K562 (cell line): ENCODE results near the gene PHF20. TPM values are rescaled to one million over a fixed set of nuclear protein-coding genes. Genes with fewer than 3 reads are reported as not detected.
A peak's percentile ranks its signal among the peaks of the same experiment; 100 is the strongest.

Source experiments
- BCL6 ChIP-seq: fragments of 250-450 bp; sonication (Bioruptor Pico); IDR thresholded peaks from 2 replicates; pipeline ENCODE4 v1.4.0; 2020
- BRD4 ChIP-seq: fragments of 200-600 bp; sonication (generic); IDR thresholded peaks from 2 replicates; pipeline ENCODE4 v1.6.1; 2017; ENCODE audit warnings: inconsistent platforms
- EHMT2 ChIP-seq: fragments of 450-650 bp; IDR thresholded peaks from 2 replicates; pipeline ENCODE4 v1.6.1; 2018; ENCODE audit warnings: antibody characterized with exemption
- ETV6 ChIP-seq, 3 experiments: fragments of 150-350 bp in 1 of 3; sonication (generic) in 1 of 3; formaldehyde crosslinking in 1 of 3; IDR thresholded peaks; 2 replicates each; pipeline versions ENCODE4 v1.6.1 to v1.8.0; 2014 to 2022; ENCODE audit warnings: borderline replicate concordance in 2 of 3, low read depth in 2 of 3, antibody characterized with exemption in 1 of 3, low read length in 1 of 3, mild to moderate bottlenecking in 1 of 3, missing genetic modification reagents in 1 of 3
- MXI1 ChIP-seq: IDR thresholded peaks from 2 replicates; pipeline ENCODE4 v1.6.1; 2011; ENCODE audit warnings: low read depth, mild to moderate bottlenecking, improper control_type of control experiment, low read length
- NR1H2 ChIP-seq: sonication (generic); formaldehyde crosslinking; IDR thresholded peaks from 2 replicates; pipeline ENCODE4 v1.4.0; 2020; ENCODE audit warnings: mild to moderate bottlenecking, missing genetic modification reagents
- RBFOX2 ChIP-seq: fragments of 200-400 bp; formaldehyde crosslinking; IDR thresholded peaks from 2 replicates; pipeline ENCODE4 v1.6.1; 2017; ENCODE audit warnings: low read depth, mild to moderate bottlenecking, low read length, moderate library complexity
- SAFB ChIP-seq: fragments of 200-400 bp; formaldehyde crosslinking; IDR thresholded peaks from 2 replicates; pipeline ENCODE4 v1.6.1; 2017; ENCODE audit warnings: low read depth, low read length, borderline replicate concordance
- SP2 ChIP-seq: IDR thresholded peaks from 2 replicates; pipeline ENCODE4 v1.6.1; 2011; ENCODE audit warnings: mild to moderate bottlenecking, low read depth, low read length, moderate library complexity; ENCODE audit not compliant: poor library complexity, severe bottlenecking; ENCODE audit errors: extremely low read depth
- ZBTB7A ChIP-seq: IDR thresholded peaks from 2 replicates; pipeline ENCODE4 v1.6.1; 2011; ENCODE audit warnings: low read depth, mild to moderate bottlenecking, low read length, moderate library complexity, borderline replicate concordance; ENCODE audit not compliant: control insufficient read depth
- ZNF175 ChIP-seq: fragments of 200-800 bp; sonication (Bioruptor generic); IDR thresholded peaks from 2 replicates; pipeline ENCODE4 v1.6.1; 2016; ENCODE audit warnings: low read depth, mild to moderate bottlenecking, missing genetic modification characterization, missing compliant biosample characterization
- ZNF561 ChIP-seq: fragments of 450-650 bp; formaldehyde crosslinking; conservative IDR thresholded peaks from 2 replicates; pipeline ENCODE4 v1.4.0; 2020; ENCODE audit warnings: mild to moderate bottlenecking, moderate library complexity
- ZNF589 ChIP-seq: fragments of 200-800 bp; sonication (Bioruptor generic); IDR thresholded peaks from 2 replicates; pipeline ENCODE4 v1.6.1; 2016; ENCODE audit warnings: low read depth, missing genetic modification characterization, missing compliant biosample characterization
- polyA plus RNA-seq, 8 experiments: library from polyadenylated mRNA; depleted of rRNA in 4 of 8; stranded (reverse) in 5 of 8; unstranded in 3 of 8; fragments of >200 nt; fragmentation: Nextera tagmentation in 2 of 8; fragmentation: Illumina TruSeq in 1 of 8; extraction: Ambion mirVana in 2 of 8; extraction: Trizol in 1 of 8; gene quantifications; 2 replicates each; pipeline versions ENCODE4 v1.2.1 to v1.2.3, GENCODE V29; 2011 to 2014; ENCODE audit warnings: inconsistent platforms in 1 of 8, missing spikeins in 1 of 8
- total RNA-seq, 7 experiments: library from RNA; depleted of rRNA in 6 of 7; stranded (reverse); fragments of >200 nt in 6 of 7; fragmentation: Illumina TruSeq in 2 of 7; extraction: Trizol in 2 of 7; gene quantifications; 2 replicates each; pipeline versions ENCODE4 v1.2.1 to v1.2.3, GENCODE V29; 2011 to 2021; ENCODE audit warnings: low replicate concordance in 1 of 7
- TF ChIP-seq, protein P1 (sequence below): sonication (generic); formaldehyde crosslinking; IDR thresholded peaks from 2 replicates; pipeline ENCODE4 v1.9.0; 2022; ENCODE audit warnings: mild to moderate bottlenecking, missing genetic modification reagents
- TF ChIP-seq, protein P2 (sequence below): IDR thresholded peaks from 2 replicates; pipeline ENCODE4 v1.6.1; 2011; ENCODE audit not compliant: insufficient read length; ENCODE audit errors: extremely low read depth
- TF ChIP-seq, protein P3 (sequence below), 2 experiments: fragments of 450-650 bp in 1 of 2; sonication (generic) in 1 of 2; formaldehyde crosslinking in 1 of 2; IDR thresholded peaks in 1 of 2; conservative IDR thresholded peaks in 1 of 2; 2 replicates each; pipeline versions ENCODE4 v1.6.1 to v1.8.1; 2016 to 2023; ENCODE audit warnings: mild to moderate bottlenecking in 2 of 2, moderate library complexity in 2 of 2, inconsistent platforms in 1 of 2, missing genetic modification reagents in 1 of 2
- TF ChIP-seq, protein P4 (sequence below): fragments of 150-350 bp; conservative IDR thresholded peaks from 2 replicates; pipeline ENCODE4 v1.6.1; 2014; ENCODE audit warnings: low read length
- TF ChIP-seq, protein P5 (sequence below): IDR thresholded peaks from 2 replicates; pipeline ENCODE4 v1.6.1; 2012; ENCODE audit warnings: low read depth, low read length, improper control_type of control experiment, borderline replicate concordance

Gene PHF20
- total and polyA plus RNA-seq, 9 of the 15 experiments (the other 6 are each of a cell fraction or from before 2014, with no cell fraction given), result 49.9 to 196 (median 70.7) TPM

DNA sequence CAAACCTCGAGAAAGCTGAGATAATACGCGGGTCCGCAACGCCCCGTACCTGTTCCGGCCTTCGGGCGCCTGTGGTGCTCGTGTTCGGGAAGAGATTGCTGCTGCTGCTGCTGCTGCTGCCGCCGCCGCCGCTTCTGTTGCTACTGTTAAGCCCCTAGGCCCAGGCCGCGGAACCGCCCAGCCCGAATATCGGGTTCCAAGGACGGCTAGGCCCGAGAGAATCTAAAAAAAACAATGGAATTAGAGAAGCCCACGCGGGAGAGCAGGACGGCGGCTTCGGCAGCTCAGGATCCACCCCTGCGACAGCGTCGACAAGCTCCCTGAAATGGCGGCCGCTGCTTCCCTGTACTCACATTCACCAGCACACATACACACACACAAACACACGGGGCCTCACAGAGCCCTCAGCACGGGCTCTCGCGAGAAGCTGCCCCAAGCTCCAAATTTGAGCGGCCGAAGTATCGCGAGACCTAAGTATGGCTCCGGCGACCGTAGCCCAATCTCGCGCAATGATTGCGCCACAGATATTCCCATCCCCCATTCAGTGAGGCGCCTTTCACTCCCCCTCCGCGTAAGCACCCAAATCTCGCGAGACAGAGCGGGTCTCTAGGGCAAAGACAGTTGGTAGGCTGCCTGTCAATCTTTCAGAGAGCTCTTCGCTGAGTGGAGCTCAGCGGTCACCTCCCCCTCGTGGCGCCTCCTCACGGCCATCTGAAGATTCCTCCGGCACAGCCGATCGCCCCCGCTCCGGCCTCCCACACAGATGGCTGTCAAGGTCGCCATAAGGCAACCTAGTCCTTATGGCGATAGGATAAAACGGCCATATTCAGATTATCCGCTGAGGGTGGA, 29.7 kb upstream of the PHF20 start, which contains the start of gene RBM39 (continued):
- TF ChIP-seq, protein P1, sequence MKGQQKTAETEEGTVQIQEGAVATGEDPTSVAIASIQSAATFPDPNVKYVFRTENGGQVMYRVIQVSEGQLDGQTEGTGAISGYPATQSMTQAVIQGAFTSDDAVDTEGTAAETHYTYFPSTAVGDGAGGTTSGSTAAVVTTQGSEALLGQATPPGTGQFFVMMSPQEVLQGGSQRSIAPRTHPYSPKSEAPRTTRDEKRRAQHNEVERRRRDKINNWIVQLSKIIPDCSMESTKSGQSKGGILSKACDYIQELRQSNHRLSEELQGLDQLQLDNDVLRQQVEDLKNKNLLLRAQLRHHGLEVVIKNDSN (CRISPR knock-in tag), result peak; percentile 66
- 0 out of 4 replicates have a peak, but pooled peaks of 1 of the 2 experiments have one; percentile 16 for TF ChIP-seq ETV6 (IDR thresholded peaks at IDR 0.05; ENCODE audit: borderline replicate concordance in 1 of 2, low read depth in 2 of 2, low read length in 1 of 2)
- no peak for TF ChIP-seq ETV6 (CRISPR knock-in tag; IDR thresholded peaks at IDR 0.05; ENCODE audit: borderline replicate concordance)
- TF ChIP-seq, protein P2, sequence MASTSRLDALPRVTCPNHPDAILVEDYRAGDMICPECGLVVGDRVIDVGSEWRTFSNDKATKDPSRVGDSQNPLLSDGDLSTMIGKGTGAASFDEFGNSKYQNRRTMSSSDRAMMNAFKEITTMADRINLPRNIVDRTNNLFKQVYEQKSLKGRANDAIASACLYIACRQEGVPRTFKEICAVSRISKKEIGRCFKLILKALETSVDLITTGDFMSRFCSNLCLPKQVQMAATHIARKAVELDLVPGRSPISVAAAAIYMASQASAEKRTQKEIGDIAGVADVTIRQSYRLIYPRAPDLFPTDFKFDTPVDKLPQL, result peak; percentile 44
- no peak for TF ChIP-seq EHMT2
- TF ChIP-seq NR1H2, result no peak
- peak; percentile 71; the same call in 1 of the 2 replicates for TF ChIP-seq ZNF175 (CRISPR knock-in tag)
- peak; percentile 97 for TF ChIP-seq RBFOX2
- TF ChIP-seq, protein P3, sequence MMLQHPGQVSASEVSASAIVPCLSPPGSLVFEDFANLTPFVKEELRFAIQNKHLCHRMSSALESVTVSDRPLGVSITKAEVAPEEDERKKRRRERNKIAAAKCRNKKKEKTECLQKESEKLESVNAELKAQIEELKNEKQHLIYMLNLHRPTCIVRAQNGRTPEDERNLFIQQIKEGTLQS (IDR thresholded peaks at IDR 0.05), result peak; percentile 87
- TF ChIP-seq, protein P3 (CRISPR knock-in tag; conservative IDR thresholded peaks at IDR 0.05), result no peak; the same call in 1 of the 2 replicates
- TF ChIP-seq ZBTB7A, result 0 out of 2 replicates have a peak, but pooled peaks have one; percentile 27
- no peak for TF ChIP-seq ZNF561 (CRISPR knock-in tag)
- no peak for TF ChIP-seq BCL6
- TF ChIP-seq ZNF589 (CRISPR knock-in tag), result no peak; the same call in 1 of the 2 replicates
- TF ChIP-seq BRD4, result peak; percentile 99
- TF ChIP-seq, protein P4, sequence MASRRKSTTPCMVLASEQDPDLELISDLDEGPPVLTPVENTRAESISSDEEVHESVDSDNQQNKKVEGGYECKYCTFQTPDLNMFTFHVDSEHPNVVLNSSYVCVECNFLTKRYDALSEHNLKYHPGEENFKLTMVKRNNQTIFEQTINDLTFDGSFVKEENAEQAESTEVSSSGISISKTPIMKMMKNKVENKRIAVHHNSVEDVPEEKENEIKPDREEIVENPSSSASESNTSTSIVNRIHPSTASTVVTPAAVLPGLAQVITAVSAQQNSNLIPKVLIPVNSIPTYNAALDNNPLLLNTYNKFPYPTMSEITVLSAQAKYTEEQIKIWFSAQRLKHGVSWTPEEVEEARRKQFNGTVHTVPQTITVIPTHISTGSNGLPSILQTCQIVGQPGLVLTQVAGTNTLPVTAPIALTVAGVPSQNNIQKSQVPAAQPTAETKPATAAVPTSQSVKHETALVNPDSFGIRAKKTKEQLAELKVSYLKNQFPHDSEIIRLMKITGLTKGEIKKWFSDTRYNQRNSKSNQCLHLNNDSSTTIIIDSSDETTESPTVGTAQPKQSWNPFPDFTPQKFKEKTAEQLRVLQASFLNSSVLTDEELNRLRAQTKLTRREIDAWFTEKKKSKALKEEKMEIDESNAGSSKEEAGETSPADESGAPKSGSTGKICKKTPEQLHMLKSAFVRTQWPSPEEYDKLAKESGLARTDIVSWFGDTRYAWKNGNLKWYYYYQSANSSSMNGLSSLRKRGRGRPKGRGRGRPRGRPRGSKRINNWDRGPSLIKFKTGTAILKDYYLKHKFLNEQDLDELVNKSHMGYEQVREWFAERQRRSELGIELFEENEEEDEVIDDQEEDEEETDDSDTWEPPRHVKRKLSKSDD, result peak; percentile 99
- TF ChIP-seq, protein P5, sequence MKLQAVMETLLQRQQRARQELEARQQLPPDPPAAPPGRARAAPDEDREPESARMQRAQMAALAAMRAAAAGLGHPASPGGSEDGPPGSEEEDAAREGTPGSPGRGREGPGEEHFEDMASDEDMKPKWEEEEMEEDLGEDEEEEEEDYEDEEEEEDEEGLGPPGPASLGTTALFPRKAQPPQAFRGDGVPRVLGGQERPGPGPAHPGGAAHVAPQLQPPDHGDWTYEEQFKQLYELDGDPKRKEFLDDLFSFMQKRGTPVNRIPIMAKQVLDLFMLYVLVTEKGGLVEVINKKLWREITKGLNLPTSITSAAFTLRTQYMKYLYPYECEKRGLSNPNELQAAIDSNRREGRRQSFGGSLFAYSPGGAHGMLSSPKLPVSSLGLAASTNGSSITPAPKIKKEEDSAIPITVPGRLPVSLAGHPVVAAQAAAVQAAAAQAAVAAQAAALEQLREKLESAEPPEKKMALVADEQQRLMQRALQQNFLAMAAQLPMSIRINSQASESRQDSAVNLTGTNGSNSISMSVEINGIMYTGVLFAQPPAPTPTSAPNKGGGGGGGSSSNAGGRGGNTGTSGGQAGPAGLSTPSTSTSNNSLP, result no peak; the same call in 1 of the 2 replicates
- peak; percentile 91 for TF ChIP-seq MXI1
- TF ChIP-seq SAFB, result no peak
- TF ChIP-seq SP2, result peak; percentile 78
